Omental fat pad (tissue), 4 donors: Measurements from ENCODE around the gene MSANTD1. TPM values are rescaled to one million over a fixed set of nuclear protein-coding genes. Genes with fewer than 3 reads are reported as not detected.

Experiments used
- ATAC-seq: fragments of 150-250 bp; one replicate; pipeline ENCODE4 v1.9.1; 2016; ENCODE audit warnings: mild to moderate bottlenecking, moderate library complexity; ENCODE audit not compliant: low FRiP score
- DNase-seq: peaks from one replicate; pipeline ENCODE4 v3.0.0-alpha.2; 2019; ENCODE audit warnings: low spot score
- total RNA-seq, 4 donors: library from RNA; depleted of rRNA; stranded (reverse); fragments of >200 nt; gene quantifications; one replicate each; pipeline ENCODE4 v1.1.0, GENCODE V29; 2016
- TF ChIP-seq, protein P1 (sequence below), 3 donors: fragments of 450-650 bp; IDR thresholded peaks; one replicate each; pipeline ENCODE4 v1.5.1; 2016 to 2017; ENCODE audit warnings: antibody characterized with exemption in 3 of 3, mild to moderate bottlenecking in 3 of 3, moderate library complexity in 2 of 3

The MSANTD1 gene
- total RNA-seq, 4 donors from 2014 or later: 0.31 to 1.1 (median 0.86) TPM

DNA sequence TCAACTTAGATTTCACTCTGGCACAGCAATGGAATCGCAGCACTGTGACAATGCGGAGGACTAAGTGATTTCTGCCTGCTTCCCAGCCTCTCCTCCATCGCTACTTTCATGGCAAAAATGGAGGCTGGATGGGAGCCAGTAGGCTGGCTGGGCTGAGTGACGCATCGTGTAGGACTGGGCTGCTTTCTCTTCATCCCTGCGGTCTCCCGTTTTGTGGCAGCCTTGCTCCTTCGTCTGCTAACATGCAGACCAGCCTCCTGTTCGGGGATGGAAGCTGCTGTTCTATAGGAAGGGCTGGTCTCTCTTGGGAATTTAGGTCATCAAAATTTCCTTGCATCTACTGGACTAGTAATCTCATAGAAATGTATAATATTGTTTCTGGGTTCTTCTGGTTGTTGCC lies 28.0 kb downstream of the MSANTD1 start:
- no peak for ATAC-seq
- DNase-seq: no peak
- TF ChIP-seq, protein P1, sequence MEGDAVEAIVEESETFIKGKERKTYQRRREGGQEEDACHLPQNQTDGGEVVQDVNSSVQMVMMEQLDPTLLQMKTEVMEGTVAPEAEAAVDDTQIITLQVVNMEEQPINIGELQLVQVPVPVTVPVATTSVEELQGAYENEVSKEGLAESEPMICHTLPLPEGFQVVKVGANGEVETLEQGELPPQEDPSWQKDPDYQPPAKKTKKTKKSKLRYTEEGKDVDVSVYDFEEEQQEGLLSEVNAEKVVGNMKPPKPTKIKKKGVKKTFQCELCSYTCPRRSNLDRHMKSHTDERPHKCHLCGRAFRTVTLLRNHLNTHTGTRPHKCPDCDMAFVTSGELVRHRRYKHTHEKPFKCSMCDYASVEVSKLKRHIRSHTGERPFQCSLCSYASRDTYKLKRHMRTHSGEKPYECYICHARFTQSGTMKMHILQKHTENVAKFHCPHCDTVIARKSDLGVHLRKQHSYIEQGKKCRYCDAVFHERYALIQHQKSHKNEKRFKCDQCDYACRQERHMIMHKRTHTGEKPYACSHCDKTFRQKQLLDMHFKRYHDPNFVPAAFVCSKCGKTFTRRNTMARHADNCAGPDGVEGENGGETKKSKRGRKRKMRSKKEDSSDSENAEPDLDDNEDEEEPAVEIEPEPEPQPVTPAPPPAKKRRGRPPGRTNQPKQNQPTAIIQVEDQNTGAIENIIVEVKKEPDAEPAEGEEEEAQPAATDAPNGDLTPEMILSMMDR (IDR thresholded peaks at IDR 0.05): no peak

DNA sequence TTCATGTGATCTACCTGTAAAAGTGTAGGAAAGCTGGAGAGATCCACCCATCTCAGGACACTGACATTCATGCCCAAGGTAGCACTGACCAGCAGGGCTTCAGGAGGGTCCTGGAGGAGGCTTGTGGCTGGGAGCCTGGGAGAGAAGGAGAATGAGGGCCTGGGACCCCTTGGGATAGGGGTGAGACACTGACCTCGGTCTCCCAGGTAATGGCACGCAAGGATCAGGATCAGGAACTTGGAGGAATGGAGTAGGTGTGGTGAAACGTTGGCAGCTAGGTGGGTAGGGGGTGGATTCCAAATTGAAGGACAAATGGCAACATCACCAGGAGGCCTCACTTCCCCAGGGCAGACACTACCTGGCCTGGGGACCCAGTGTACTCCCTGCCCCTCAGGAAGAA lies 31.5 kb downstream of the MSANTD1 start:
- TF ChIP-seq, protein P1 (IDR thresholded peaks at IDR 0.05): no peak
- no peak for ATAC-seq
- no peak for DNase-seq

DNA sequence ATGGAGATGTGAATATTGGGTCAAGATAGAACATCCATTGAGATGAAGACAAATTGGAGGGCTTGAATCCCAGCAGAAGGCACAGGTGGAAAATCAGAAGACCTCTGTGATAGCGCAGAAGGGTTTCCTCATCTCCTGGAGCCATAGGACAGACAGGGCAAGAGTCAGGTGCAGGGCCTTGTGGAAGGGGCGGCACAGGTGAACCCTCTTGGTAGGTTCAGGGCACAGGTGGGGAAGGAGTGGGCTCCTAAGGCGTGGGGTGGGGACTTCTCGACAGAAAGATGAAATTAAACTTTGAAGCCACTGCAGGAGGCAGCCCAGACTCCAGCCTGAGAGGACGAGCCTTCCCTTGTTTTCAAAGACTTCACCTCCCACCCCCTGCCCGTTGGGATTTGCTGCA lies 34.5 kb downstream of the MSANTD1 start:
- DNase-seq (no peak), ATAC-seq (no peak)
- TF ChIP-seq, protein P1 (IDR thresholded peaks at IDR 0.05): no peak

DNA sequence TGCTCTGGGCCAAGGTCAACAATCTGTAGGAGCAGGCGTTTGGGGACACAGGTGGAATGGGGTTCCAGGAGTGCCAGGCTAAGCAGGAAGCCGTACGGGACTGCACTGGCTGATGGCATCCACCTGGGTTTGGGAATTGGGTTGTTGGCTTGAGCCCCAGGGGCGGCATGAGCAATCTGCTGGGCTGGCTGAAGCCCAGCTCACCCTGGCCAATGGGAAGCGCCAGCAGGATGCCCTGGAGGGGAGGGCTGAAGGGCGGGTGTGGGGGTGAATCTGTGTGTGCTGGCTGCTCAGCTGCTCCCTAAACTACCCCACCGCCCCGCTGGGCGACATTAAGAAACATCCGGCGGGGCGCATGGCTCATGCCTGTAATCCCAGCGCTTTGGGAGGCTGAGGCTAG lies 35.0 kb downstream of the MSANTD1 start:
- no peak for DNase-seq
- TF ChIP-seq, protein P1 (IDR thresholded peaks at IDR 0.05): no peak
- no peak for ATAC-seq

DNA sequence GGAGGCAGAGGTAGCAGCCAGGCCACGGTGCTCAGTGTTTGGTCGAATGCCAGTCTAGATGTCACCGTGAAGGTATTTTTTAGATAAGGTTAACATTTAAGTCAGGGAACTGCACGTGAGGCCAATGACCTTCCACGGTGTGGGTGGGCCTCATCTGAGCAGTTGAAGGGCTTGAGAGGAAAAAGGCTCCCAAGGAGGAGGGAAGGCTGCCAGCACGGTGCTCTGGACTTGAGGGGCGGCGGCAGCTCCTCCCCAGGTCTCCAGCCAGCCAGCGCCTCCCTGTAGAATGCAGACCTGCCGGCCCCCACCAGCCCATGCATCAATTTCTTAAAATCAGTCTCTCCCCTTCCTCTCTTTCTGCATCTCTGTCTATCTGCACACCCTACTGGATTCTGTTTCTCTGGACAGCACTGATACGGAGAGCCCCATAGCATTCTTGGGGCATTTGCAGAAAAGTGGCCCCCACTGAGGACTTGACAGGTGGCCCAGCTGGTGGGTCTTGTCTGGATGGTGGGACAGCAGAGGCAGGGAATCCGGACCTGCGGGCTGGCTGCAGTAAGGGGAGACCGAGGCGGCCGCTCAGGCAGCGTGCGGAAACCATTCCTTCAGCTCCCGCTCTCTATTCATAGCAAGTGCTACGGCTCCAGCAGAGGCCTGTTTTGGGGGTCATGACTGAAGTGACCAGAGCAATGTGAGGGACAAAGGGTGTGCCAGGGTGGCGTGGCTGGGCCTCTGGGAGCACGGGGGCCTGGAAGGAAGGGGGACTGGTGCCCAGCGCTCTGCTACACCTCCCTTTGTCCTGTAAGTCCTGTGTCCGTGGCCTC lies 36.0 kb downstream of the MSANTD1 start:
- TF ChIP-seq, protein P1 (IDR thresholded peaks at IDR 0.05): no peak
- no peak for ATAC-seq
- DNase-seq: no peak

DNA sequence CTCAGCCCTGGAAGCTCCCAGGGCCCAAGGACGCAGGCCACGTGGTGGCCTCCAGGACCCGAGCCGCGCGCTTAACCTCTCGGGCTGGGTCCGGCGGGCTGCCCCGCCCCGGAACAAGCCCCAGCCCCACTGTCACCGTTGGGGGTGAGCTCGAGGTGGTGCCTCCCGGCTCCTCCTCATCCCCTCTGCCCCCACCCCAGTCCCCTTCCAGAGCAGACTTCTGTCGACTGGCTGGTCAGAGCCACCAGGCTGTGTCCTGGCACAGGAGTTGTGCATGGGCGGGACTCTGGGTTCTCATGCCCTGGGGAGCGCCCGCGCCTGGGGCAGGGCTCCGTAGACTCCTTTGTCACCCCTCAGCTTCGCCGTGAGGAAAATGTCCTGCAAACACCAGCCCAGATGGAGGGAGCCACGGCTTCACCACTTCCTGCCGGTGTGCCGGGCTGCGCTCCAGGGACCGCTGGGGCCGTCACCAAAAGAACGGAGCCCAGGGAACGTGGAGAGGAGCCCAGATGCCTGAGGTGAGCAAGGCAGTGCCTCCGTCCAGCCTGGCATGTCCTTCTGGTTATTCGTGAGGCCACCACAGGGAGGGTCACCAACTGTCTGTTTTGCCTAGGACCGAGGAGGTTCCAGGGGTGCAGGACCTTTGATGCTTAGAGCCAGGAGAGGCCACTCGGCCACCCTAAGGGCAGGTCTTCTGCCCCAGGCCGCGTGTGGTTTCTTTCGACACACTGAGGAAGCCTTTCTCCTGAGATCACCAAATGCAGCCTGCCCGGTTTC lies 36.8 kb downstream of the MSANTD1 start:
- ATAC-seq: no peak
- TF ChIP-seq, protein P1 (IDR thresholded peaks at IDR 0.05): no peak
- no peak for DNase-seq
